HepG2 (cell line): ENCODE data around the gene TGFBR1.

Experiments used
- CTCF ChIP-seq: sonication (generic); formaldehyde crosslinking; IDR thresholded peaks from 2 replicates; pipeline ENCODE4 v1.5.0; 2020; ENCODE audit warnings: mild to moderate bottlenecking, missing genetic modification reagents, moderate library complexity
- HIVEP1 ChIP-seq: sonication (generic); formaldehyde crosslinking; IDR thresholded peaks from 2 replicates; pipeline ENCODE4 v1.4.0; 2020; ENCODE audit warnings: mild to moderate bottlenecking, missing genetic modification reagents
- MXI1 ChIP-seq: IDR thresholded peaks from 3 replicates; pipeline ENCODE4 v1.6.1; 2012; ENCODE audit warnings: low read depth, low read length, inconsistent platforms, borderline replicate concordance

GRCh38 chr9:99189186-99189585 lies 84.3 kb downstream of the TGFBR1 start:
- TF ChIP-seq CTCF (CRISPR knock-in tag), result no peak
- no peak for TF ChIP-seq MXI1
- no peak for TF ChIP-seq HIVEP1 (CRISPR knock-in tag)
